ENCODE data around the gene STAT2. TPM values are rescaled to one million over a fixed set of nuclear protein-coding genes. Genes with fewer than 3 reads are reported as not detected.

Gene STAT2
- total and polyA plus RNA-seq, 2 of the 13 experiments (the other 11 are each of a cell fraction or from before 2014, with no cell fraction given) = 43.5 to 84.6 TPM

- TF ChIP-seq MAX (IDR thresholded peaks at IDR 0.05) = no peak; the same call in 1 of the 2 replicates
- no peak for TF ChIP-seq ZNF207 (IDR thresholded peaks at IDR 0.05; ENCODE audit: borderline replicate concordance)
- TF ChIP-seq ZNF138 (CRISPR knock-in tag; IDR thresholded peaks at IDR 0.05; ENCODE audit: low read depth) = no peak
- no peak for TF ChIP-seq ZNF136 (CRISPR knock-in tag; IDR thresholded peaks at IDR 0.05; ENCODE audit: low read depth)
- no peak for TF ChIP-seq ZNF230 (CRISPR knock-in tag; IDR thresholded peaks at IDR 0.05)
- TF ChIP-seq ZFP36L1 (CRISPR knock-in tag; IDR thresholded peaks at IDR 0.05) = no peak
- TF ChIP-seq ZBTB21 (CRISPR knock-in tag; IDR thresholded peaks at IDR 0.05) = no peak
- TF ChIP-seq KMT2B (CRISPR knock-in tag; IDR thresholded peaks at IDR 0.05) = peak; percentile 38; the same call in 1 of the 2 replicates
- TF ChIP-seq PTBP1 (IDR thresholded peaks at IDR 0.05; ENCODE audit: low read depth, low read length, poor library complexity, severe bottlenecking) = no peak
- no peak for TF ChIP-seq ATF2 (CRISPR knock-in tag; IDR thresholded peaks at IDR 0.05)
- TF ChIP-seq SRSF4 (IDR thresholded peaks at IDR 0.05; ENCODE audit: low read depth, low read length, poor library complexity, severe bottlenecking) = no peak
- TF ChIP-seq ZNF850 (CRISPR knock-in tag; conservative IDR thresholded peaks at IDR 0.05) = no peak
- peak; percentile 37; the same call in 1 of the 2 replicates for TF ChIP-seq TBX2 (CRISPR knock-in tag; IDR thresholded peaks at IDR 0.05; ENCODE audit: borderline replicate concordance)
- TF ChIP-seq IKZF1 (IDR thresholded peaks at IDR 0.05) = no peak
- TF ChIP-seq ZBTB7B (CRISPR knock-in tag; IDR thresholded peaks at IDR 0.05) = no peak
- TF ChIP-seq ZNF335 (CRISPR knock-in tag; IDR thresholded peaks at IDR 0.05) = no peak
- TF ChIP-seq ZNF441 (CRISPR knock-in tag; IDR thresholded peaks at IDR 0.05; ENCODE audit: borderline replicate concordance) = no peak
- TF ChIP-seq ZNF276 (CRISPR knock-in tag; IDR thresholded peaks at IDR 0.05; ENCODE audit: low read depth) = no peak
These were observed 2.5 kb upstream of the STAT2 start, which contains the start of gene APOF (continued) for GRCh38 chr12:56362130-56363059.
